Renal cortex interstitium (tissue), 11 donors: ENCODE results near the gene GPANK1. TPM values are rescaled to one million over a fixed set of nuclear protein-coding genes. Genes with fewer than 3 reads are reported as not detected.

Experiments
- DNase-seq, 11 donors: peaks; one replicate each; pipeline ENCODE4 v3.0.0-alpha.2; 2013; ENCODE audit warnings: low read depth in 9 of 11, low spot score in 4 of 11; ENCODE audit errors: extremely low read depth in 1 of 11
- polyA plus RNA-seq, 3 donors: library from polyadenylated mRNA; unstranded; fragments of 120-200 nt; gene quantifications; one replicate each; pipeline ENCODE4 v1.2.1, GENCODE V29; 2013; ENCODE audit not compliant: insufficient read length in 3 of 3

GPANK1 gene
- polyA plus RNA-seq, 3 donors: 28.1 to 33.1 (median 29.9) TPM

GRCh38 chr6:31654574-31655348 lies 10.0 kb downstream of the GPANK1 start:
- no peak for DNase-seq

GRCh38 chr6:31652925-31653724 lies 11.7 kb downstream of the GPANK1 start:
- peak in 6 of 11 donors; percentile 84 to 94 (median 93) for DNase-seq

GRCh38 chr6:31651602-31652191 lies 13.1 kb downstream of the GPANK1 start:
- DNase-seq: peak in 8 of 11 donors; percentile 42 to 77 (median 60)

GRCh38 chr6:31645325-31645724 lies 19.5 kb downstream of the GPANK1 start:
- no peak for DNase-seq

- DNase-seq: no peak
These were observed 20.9 kb downstream of the GPANK1 start for GRCh38 chr6:31643818-31644454.

- no peak for DNase-seq
These were observed 21.8 kb downstream of the GPANK1 start for GRCh38 chr6:31642798-31643570.

GRCh38 chr6:31641370-31641769 lies 23.4 kb downstream of the GPANK1 start:
- DNase-seq: no peak

DNA sequence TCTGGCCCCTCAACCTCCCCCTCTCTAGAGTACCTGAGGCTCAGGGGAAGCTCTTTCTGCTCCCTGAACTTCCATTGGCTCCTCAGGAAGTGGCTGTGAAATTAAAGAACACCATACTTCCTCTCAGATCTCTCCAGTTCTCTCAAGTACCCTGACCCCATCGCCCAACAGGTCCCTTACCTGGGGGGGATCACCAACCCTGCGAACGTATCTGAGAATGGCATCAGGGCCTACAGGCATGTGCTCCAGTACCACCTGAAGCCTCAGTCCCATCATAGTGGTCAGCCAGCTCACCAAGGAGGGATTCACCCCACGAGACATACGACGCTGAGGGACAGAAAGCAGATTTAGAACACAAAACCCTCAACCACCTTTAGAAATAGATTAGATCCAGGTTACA lies 24.2 kb downstream of the GPANK1 start:
- DNase-seq: no peak

DNA sequence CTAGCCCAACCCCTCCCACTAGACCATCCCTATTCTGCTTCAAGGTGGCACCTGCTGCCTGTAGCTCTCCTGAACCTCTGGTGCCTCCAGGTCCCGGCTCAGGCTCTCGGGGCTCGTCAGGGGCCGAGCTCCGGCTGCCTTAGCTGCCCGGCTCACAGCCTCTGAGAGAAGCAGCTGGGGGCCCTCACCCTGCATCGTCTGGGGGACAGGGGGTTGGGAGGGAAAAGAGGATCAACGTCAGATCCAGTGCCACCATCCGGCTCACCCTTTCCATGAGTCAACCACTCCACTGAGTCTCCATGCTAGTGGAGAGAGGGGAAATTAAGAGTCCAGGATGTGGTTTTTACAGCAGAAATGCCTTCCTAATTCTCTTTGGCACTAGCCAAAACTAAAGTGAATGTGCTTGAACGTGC lies 25.3 kb downstream of the GPANK1 start:
- DNase-seq: no peak

DNA sequence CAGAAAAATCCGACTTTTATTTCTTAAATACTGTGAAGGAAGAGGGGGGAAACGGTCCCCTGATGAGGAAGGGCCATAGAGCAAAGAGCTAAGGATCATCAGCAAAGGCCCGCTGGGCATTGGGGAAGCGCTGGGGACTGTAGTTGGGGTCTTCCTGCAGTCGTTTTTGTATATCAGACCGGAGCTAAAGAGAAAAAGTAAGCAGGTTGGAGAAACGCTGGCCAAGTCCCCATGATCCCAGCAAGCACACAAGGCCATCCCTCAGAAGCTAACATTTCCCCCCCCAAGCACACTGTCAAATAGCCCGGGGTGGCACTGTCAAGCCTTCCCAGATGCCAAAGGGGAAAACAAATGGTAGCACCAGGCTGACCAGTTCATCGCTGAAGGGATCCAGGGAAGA lies 25.8 kb downstream of the GPANK1 start:
- no peak for DNase-seq

DNA sequence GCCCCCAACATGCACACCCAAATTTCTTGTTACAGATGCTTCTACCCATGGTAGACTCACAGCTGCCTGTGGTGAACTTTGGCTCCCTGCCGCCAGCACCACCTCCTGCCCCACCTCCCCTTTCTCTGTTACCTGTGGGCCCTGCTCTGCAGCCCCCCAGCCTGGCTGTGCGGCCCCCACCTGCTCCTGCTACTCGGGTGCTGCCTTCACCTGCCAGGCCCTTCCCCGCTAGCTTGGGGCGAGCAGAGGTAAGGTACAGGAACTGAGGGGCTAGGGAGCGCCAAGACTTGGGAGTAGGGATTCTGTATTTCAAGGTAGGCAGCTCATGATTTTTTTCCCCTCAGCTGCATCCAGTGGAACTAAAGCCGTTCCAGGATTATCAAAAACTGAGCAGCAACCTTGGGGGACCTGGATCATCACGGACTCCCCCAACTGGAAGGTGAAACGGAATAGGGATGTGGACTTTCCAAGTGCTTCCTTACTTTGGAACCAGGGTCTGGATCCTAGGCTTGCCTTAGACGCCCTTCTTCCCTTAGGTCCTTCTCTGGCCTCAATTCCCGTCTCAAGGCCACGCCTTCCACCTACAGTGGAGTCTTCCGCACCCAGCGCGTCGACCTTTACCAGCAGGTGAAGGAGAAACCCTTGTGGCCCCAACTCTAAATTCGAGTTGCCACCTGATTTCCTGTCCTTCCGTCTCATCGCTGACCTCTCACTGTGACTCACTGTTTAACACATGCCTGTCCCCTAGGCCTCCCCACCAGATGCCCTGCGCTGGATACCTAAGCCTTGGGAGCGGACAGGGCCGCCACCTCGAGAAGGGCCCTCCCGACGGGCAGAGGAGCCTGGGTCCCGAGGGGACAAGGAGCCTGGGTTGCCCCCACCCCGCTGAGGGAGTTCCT lies 27.9 kb downstream of the GPANK1 start:
- DNase-seq: no peak

DNA sequence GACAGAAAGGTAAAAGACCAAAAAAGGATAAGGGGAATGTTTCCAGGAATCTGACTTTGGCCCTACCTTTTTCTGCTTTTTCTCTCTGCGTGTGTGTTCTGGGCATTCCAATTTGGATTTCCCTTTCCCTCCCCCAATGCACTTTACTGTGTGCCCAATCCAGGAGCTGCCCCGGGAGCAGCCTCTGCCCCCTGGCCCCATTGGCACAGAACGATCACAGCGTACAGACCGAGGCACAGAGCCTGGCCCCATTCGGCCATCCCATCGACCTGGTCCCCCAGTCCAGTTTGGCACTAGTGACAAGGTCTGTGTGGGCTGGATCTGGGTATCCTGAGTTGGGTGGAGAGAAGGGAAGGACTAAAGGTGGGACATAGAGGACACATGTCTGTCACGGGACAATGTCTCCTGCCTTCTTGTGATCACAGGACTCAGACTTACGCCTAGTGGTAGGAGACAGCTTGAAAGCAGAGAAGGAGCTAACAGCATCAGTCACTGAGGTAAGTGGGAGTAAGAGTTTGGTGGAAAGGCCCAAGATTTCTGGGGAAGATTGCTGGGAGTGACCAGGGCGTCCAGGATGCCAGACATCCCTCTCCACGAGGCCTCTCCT lies 29.7 kb downstream of the GPANK1 start:
- DNase-seq: no peak

DNA sequence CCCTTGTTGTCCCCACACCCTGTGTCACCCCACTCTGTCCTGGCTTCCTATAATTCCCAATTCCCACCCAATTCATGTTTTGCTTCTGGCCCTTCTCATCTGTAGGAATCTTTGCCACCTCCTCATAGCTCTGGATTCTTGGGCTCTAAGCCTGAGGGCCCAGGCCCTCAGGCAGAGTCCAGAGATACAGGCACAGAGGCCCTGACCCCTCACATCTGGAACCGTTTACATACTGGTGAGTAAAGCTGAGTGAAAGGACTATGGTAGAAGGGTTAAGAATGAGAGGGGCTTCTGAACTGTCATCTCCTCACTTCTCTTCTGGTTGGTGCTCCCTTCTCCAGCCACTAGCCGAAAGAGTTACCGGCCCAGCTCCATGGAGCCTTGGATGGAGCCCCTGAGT lies 30.7 kb downstream of the GPANK1 start:
- DNase-seq: no peak

GRCh38 chr6:31633447-31633846 lies 31.4 kb downstream of the GPANK1 start:
- no peak for DNase-seq

DNA sequence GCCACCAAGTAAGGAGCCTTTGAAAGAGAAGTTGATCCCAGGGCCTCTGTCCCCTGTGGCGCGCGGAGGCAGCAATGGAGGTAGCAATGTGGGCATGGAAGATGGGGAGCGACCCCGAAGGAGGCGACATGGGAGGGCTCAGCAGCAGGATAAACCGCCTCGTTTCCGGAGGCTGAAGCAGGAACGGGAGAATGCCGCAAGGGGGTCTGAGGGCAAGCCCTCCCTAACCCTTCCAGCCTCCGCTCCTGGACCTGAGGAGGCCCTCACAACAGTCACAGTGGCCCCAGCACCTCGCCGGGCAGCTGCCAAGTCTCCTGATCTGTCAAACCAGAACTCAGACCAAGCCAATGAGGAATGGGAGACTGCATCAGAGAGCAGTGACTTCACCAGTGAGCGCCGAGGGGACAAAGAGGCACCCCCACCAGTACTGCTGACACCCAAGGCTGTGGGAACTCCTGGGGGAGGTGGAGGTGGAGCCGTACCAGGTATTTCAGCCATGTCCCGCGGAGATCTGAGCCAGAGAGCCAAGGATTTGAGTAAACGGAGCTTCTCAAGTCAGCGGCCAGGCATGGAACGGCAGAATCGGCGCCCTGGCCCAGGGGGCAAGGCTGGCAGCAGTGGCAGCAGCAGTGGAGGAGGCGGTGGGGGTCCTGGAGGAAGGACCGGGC lies 32.4 kb downstream of the GPANK1 start:
- DNase-seq: no peak

GRCh38 chr6:31631681-31632278 lies 33.0 kb downstream of the GPANK1 start:
- DNase-seq: no peak

DNA sequence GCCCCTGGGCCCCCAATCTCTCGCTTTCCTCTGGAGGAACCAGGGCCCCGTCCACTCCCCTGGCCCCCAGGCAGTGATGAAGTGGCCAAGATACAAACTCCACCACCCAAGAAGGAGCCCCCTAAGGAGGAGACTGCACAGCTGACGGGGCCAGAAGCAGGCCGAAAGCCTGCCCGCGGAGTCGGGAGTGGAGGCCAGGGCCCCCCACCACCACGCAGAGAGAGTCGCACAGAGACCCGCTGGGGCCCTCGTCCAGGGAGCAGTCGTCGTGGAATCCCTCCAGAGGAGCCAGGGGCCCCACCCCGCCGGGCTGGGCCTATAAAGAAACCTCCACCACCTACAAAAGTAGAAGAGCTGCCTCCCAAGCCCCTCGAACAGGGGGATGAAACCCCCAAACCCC lies 33.6 kb downstream of the GPANK1 start:
- no peak for DNase-seq
